ENCODE data around the gene ZBTB17. TPM values are rescaled to one million over a fixed set of nuclear protein-coding genes. Genes with fewer than 3 reads are reported as not detected.

Gene ZBTB17
- total and polyA plus RNA-seq, 2 of the 8 experiments (the other 6 are each of a cell fraction or from before 2014, with no cell fraction given), result 24.7 to 36.2 TPM

DNA sequence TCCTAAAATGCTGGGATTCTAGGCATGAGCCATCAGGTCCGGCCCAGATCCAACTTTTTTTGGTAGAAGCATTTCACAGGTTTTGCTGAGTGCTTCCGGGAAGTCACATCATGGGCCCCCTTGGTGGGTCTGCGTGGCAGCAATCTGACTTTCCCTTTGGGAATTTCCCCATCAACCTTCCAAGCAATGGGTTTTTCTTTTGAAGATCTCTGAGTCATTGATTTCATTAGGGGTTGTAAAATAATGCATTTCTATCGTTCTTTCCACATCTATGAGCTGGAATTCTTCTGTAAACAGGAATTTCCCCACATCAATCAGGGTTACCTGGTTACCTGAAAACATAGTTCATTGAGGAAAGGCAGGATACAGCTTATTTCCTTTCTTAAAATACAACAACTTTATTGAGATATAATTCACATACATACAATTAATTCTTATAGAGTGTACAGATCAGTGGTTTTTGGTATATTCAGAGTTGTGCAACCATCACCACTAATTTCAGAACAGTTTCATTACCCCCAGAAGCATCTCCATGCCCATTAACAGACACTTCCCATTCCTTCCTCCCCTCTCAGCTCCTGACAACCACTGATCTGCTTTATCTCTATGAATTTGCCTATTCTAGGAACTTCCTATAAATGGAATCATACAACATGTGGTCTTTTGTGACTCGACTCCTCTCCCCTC, 9.9 kb upstream of the ZBTB17 start:
- WGBS, 2 experiments (ENCODE audit: extremely low coverage in 1 of 2, insufficient coverage in 1 of 2, insufficient read length in 1 of 2, insufficient replicate concordance in 2 of 2, low coverage in 1 of 2, low lambda C conversion rate in 2 of 2, missing lambda C conversion rate in 1 of 2), result 80% methylated on average over 4 of the region's 5 CpGs; no CpG with 5 or more reads in 1 of the 2 experiments
- Histone ChIP-seq H3K79me2 (ENCODE audit: control insufficient read depth in 1 of 2, insufficient read depth in 2 of 2, low read length in 2 of 2) (no peaks in the 10 kb centered on the region), H4K8ac (ENCODE audit: extremely low read depth, insufficient read depth, low read length) (no peak overlapping the region), H3K4me2 (ENCODE audit: insufficient read depth in 1 of 2, low read depth in 2 of 2, low read length in 2 of 2) (no peak overlapping the region), H2AFZ (ENCODE audit: low read length) (no peak overlapping the region), H3K14ac (ENCODE audit: insufficient read length) (no peak overlapping the region), H3K18ac (ENCODE audit: extremely low read depth, low read length) (no peak overlapping the region), H3K4me1 (replicated peaks in 1 of 4; ENCODE audit: control insufficient read depth in 3 of 4, insufficient read depth in 4 of 4, low read length in 3 of 4) (no peaks in the 10 kb centered on the region), H2BK20ac (ENCODE audit: low read length) (no peak overlapping the region), H2BK12ac (ENCODE audit: low read depth, low read length) (no peak overlapping the region), H3K56ac (replicated peaks; ENCODE audit: insufficient read length, low read depth, low read length) (no peak overlapping the region), H2AK5ac (ENCODE audit: low read depth, low read length) (no peak overlapping the region), H3K4me3 (ENCODE audit: extremely low read depth in 1 of 4, insufficient read depth in 2 of 4, low read depth in 3 of 4, low read length in 4 of 4) (no peak overlapping the region), H2BK120ac (replicated peaks; ENCODE audit: low read depth, low read length) (no peak overlapping the region), H4K91ac (replicated peaks; ENCODE audit: insufficient read length, low read length) (no peak overlapping the region), H2BK15ac (ENCODE audit: low read length) (no peak overlapping the region), H3K27me3 (replicated peaks in 1 of 4; ENCODE audit: control insufficient read depth in 3 of 4, extremely low read depth in 1 of 4, insufficient read depth in 3 of 4, low read length in 3 of 4) (no peaks in the 10 kb centered on the region), H2BK5ac (ENCODE audit: low read depth, low read length) (no peak overlapping the region), H4K5ac (ENCODE audit: insufficient read length, low read depth, low read length) (no peak overlapping the region), H4K20me1 (replicated peaks in 1 of 2; ENCODE audit: control insufficient read depth in 1 of 2, insufficient read depth in 2 of 2, low read length in 2 of 2) (no peaks in the 10 kb centered on the region), H3K23me2 (ENCODE audit: low read depth, low read length) (no peaks in the 10 kb centered on the region; the same call in 1 of the 2 replicates), H3K79me1 (ENCODE audit: low read depth, low read length) (no peaks in the 10 kb centered on the region), H3K4ac (replicated peaks; ENCODE audit: insufficient read length, low read depth, low read length) (no peak overlapping the region), H3K9ac (replicated peaks in 1 of 4; ENCODE audit: extremely low read depth in 1 of 4, low read depth in 3 of 4, low read length in 3 of 4) (no peak overlapping the region), H3K9me3 (ENCODE audit: insufficient read depth in 2 of 2, low read depth in 1 of 2, low read length in 1 of 2) (0 out of 4 replicates have a peak, but pooled peaks cover 0 to 6% of the 10 kb centered on the region in 2 experiments), H3K36me3 (ENCODE audit: control insufficient read depth in 2 of 4, insufficient read depth in 4 of 4, low read length in 3 of 4) (no peaks in the 10 kb centered on the region), H3K23ac (ENCODE audit: insufficient read length) (no peak overlapping the region), H3K27ac (ENCODE audit: low read depth, low read length) (no peak overlapping the region)
- FAIRE-seq (no peak), DNase-seq (ENCODE audit: low read depth in 1 of 2, low spot score in 2 of 2) (no peak)
- POLR2A ChIA-PET (ENCODE audit: partially characterized antibody), result interaction anchor here (1.4 to 1.6 kb wide), 2 partner anchors 13 to 15 kb away, joined by 3 to 8 read pairs; no protein-coding TSS in a partner anchor
- CTCF ChIA-PET (ENCODE audit: partially characterized antibody), result interaction anchor here (0.7 to 2.0 kb wide), 5 partner anchors 9 to 194 kb away, joined by 3 to 5 read pairs (median 4); partner anchors contain the start of gene ZBTB17
- TF ChIP-seq GTF2F1 (IDR thresholded peaks at IDR 0.05; ENCODE audit: borderline replicate concordance, low read depth, low read length), result no peak
- TF ChIP-seq SRF (IDR thresholded peaks at IDR 0.05; ENCODE audit: low read depth, low read length), result no peak
- no peak for TF ChIP-seq CEBPB (IDR thresholded peaks at IDR 0.05; ENCODE audit: low read depth, low read length)
- TF ChIP-seq SIN3A (conservative IDR thresholded peaks at IDR 0.05 in 1 of 2, IDR thresholded peaks at IDR 0.05 in 1 of 2; ENCODE audit: low read depth in 1 of 2, low read length in 2 of 2), result no peak
- no peak for TF ChIP-seq SIX5 (IDR thresholded peaks at IDR 0.05; ENCODE audit: low read depth, low read length)
- no peak for TF ChIP-seq TAF1 (IDR thresholded peaks at IDR 0.05; ENCODE audit: low read depth, low read length)
- no peak for TF ChIP-seq BCL11A (IDR thresholded peaks at IDR 0.05; ENCODE audit: low read depth in 2 of 2, low read length in 2 of 2)
- TF ChIP-seq CBX5 (IDR thresholded peaks at IDR 0.05; ENCODE audit: low read depth, low read length), result no peak
- no peak for TF ChIP-seq ASH2L (IDR thresholded peaks at IDR 0.05; ENCODE audit: low read length)
- no peak for TF ChIP-seq SP1 (IDR thresholded peaks at IDR 0.05; ENCODE audit: low read depth, low read length)

Measured in H1 (cell line).